GM21576 (cell line): Measurements from ENCODE around the gene CDH13.

ENCODE experiments used
- ATAC-seq: cut with Tn5 transposase; IDR thresholded peaks from one replicate; pipeline ENCODE4 v1.9.1; 2021; ENCODE audit warnings: mild to moderate bottlenecking, moderate library complexity; ENCODE audit not compliant: unreplicated experiment

Gene CDH13

DNA sequence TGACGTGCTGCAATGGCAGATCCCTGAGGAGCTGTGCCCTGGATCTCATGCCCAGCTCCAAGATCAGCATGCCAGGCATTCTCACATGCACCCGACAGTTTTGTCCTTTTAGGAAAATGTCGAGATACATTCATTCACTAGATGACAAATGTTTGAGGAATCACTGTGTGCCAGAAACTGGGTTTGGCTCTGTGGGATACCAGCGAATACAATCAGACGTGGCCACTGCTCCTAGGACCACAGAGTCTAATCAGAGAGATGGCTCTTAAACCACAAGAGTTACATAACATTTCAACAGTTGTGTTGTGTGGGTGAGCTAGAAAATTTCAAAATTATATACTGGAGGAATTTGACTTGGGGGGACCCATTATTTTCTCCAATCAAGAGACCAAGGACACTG is 579.7 kb downstream of the CDH13 start:
- no peak for ATAC-seq

DNA sequence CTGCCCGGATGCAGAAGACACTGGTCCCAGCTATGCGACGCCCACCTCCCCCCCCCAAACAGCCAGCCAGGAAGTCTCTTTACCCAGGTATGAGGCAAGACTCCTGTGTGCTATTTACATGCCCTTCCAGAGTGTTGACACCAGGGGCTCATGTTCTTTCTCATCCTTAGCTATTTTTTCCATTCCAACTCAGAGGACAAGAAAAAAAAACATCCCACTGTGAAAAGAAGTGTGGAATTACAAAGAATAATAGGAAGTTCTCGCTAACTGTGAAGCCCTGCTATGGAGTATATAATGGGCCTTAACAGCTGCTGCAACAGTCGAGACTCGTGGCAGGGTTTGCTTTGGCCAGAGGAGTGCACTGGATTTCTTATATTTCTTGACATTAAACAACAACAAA is 584.9 kb downstream of the CDH13 start:
- ATAC-seq: no peak

DNA sequence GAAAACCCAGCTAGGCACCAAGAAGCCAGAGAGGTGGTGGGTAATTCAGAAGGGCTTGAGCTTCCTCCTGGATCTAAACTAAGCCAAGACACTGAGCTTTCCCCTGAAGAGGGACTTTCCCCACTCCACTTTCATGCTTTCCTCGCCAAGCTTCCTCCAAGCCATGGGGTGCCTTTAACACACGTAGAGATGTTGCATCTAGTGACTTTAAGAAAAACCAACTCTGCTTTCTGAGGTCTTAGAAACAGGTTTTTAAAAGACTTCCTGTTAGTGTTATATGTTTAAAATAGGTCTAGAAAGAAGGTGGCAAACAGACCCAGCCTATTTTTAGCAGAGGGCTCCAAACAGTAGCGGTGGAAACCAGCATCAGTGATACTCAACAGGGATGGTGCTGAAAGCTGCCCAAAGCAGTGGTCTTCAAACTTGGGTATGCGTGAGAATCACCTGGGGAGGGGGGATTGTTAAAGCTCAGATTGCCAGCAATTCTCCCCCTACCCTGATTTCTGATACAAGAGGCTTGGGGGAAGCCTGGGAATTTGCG is 585.6 kb downstream of the CDH13 start:
- no peak for ATAC-seq

DNA sequence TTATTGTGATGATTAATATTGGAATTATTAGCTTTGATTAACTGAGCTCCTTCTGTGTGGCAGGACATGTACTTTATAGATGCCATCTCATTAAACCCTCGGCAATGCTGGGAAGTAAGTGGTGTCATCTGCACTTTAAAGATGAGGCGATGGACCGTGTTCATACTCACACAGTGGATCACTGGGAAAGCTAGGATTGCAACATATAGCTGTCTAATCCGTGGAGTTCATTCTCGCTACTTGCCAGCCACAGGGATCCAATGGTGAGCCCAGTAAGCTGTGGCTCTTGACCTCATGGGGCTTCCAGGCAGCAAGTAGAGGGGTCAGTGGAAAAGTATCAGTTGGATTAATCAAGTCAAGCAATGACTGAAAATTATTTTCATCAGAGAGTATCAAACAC is 587.9 kb downstream of the CDH13 start:
- no peak for ATAC-seq

DNA sequence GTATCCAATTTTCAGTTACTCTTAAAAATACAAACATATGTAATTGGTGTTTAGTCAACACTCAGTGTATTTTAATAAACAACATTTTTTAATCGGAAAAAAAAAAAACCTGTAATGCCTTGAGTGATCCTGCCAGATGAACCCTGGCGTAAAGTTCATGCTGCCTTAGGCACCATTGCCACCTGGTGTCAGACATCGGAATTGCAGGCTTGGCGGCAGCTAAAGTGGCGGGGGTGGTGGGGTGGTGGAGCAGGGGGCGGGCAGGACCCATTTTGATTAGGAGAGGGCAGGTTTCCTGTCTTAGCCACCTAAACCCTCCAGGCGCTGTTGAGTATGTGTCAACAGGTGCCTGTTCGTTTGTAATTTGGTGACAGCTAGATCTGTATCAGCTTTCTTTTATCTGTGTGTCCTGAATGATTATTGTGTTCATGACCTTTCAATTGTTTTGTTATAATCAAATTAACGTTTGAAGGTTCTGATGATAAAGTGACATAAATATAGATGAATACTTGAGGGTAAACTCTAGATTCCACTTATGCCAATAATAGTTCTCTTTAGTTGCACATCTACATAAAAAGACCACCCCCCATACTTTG is 588.7 kb downstream of the CDH13 start:
- ATAC-seq: no peak

DNA sequence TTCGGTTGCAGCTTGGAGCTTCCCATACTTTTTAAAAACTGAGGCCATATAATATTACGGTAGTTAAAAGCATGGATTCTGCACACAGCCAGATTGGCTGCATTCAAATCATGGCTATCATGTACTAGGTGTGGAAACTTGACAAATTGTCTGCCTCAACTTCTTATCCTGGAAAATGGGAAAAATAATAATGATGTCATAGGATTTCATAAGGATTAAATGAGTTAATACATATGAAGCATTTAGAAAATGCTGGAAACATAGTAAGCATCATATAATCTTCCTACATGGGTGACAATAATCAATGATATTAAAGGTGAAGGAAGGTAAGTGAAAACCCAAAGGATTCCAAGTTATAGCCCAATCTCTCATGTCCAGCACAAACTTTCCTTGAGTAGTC is 592.5 kb downstream of the CDH13 start:
- no peak for ATAC-seq

DNA sequence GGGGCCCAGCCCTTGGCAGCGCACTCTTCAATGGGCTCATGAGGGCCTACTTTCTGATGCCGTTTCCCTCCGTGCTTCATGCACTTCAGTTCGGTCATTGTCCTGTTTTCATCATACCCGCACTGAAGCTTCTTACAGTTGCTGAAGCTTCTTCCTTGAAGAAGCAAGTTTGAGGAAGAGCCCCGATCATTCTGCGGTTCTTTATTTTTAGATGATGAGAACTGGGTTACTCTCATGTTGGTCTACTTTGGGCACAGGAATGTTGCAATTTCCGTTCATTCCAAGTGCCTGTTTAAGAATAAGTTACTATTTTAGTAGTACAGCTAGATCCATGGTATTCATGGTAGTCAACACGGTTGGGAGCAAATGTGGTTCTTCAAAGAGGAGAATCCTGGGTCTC is 593.3 kb downstream of the CDH13 start:
- no peak for ATAC-seq

DNA sequence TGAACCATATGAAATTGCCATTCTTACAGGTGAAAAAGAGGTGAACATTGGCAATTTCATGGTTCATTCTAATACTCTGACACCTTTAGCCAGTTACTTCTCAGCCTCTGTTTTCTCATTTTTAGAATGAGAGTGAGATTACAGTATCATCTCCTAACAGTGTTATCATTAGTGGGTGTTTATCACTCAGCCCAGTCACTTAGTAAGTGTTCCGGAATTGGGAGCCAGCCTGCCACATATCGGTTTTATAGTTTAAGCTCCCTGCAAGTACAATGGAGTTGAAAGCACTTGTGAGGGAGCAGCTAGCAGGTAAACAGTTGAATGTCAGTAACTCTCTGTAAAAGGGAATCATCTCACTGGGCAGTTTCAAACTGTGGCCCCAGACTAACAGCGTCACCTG is 597.9 kb downstream of the CDH13 start:
- no peak for ATAC-seq

DNA sequence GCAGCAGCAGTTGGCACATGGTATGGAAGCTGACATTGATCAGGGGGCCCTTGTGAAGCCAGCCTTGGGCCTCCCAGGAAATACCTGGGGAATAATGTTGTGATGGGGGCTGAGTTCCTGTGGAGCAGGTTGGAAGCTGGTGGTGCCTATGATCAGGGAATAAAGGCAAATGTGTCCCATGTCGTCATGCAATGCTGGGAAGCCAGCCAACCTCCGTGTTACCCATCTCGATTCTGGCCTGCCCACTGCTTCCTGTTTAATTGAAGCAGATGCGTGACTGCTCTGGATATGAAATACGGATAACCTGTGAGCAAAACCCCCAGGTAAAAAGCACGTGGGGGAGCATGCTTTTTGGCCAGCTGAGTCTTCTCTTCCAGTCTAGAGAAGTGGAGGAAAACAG is 600.6 kb downstream of the CDH13 start:
- ATAC-seq: no peak

DNA sequence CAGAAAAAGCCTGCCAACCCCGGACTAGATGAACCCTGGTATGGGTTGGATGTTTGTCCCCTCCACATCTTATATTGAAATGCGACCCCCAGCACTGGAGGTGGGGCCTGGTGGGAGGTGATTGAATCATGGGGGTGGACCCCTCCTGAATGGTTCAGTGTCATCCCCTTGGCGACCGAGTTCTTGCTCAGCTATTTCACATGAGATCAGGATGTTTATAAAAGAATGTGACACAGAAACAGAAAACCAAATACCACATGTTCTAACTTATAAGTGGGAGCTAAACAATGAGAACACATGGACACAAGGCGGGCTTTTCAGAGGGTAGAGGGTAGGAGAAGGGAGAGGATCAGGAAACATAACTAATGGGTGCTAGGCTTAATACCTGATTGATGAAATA is 605.0 kb downstream of the CDH13 start:
- no peak for ATAC-seq

DNA sequence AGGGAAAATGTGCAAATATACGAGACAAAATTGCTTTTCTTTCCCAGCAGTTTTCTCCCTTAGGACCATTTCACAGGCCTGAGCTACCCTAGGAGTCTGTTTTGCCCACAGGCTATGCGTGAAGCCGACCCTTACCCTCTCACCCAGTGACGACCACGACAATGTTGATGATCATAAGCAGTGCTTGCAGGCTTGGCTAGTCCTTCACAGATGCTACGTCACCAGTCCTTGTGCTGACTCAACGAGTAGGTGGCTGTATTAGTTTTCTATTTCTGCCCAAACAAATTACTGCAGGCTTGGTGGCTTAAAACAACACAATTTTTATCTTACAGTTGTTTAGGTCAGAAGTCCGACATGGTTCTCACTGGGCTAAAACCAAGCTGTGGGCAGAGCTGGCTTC is 606.4 kb downstream of the CDH13 start:
- ATAC-seq: no peak

DNA sequence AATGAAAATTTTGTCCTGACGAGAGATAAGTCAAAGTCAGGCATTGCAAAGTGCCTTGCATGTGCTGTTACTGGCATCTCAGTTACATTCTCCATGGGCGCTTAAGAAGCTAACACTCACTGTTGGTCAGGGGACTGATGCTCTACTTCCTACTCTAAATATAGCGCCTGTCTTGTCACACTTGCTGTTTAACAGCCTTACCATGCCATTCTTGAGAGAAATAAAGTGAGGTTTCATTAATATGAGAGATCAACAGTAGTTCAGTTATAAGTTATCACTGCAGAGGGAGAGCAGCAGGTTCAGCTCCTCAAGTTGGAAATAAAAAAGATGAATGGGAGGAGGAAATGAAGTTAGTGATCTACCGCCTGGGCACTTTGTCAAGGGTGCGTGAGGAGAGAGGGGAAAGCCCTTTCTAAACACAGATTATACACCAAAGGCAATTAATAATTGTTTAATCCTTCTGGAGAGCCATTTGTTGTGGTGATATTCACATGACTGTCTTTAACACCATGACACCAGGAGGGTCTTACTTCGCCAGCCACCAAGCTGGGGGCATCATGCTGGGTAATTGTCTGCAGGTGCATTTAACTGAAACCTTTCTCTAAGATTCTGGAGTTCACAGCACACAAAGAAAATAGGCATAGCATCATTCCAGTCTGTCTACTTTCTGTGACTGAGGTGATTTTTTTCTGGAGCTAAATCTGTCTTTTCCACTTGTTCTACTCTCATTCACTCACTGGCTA is 612.4 kb downstream of the CDH13 start:
- ATAC-seq: no peak

DNA sequence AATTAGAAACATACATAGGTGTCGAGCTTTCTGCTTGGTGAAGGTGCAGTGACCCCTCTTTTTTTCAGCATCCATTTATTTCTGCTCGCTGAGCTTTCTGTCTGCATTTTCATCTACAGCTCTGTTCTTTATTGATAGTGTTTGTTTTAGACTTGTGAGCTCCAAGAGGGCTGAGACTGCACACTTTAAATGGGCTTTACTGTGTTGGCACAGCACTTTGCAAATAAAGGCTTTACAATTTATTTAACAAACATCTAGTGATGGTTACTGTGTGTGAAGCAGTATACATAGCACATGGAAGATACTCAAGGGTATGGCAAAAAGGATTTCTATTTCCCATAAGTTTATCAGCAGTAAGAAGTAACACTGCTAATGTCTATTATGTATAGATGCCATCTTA is 617.3 kb downstream of the CDH13 start:
- ATAC-seq: no peak

DNA sequence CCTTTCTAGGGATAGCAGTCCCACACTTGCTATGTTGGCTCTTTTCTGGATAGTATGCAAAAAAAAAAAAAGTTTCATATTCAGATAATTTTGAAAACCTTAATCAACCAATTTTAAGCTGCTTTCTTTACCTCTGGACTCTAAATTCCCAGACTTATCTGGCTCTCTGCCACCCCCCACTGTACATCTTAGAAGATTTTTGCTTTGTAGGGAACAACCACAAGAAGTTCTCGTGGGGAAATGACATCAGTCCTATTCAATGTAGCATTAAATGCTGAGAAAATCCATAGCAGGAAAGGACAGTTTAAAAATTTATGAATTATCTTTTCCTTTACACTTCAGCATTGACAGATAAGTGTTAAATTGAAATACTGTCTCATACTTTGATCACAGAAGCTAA is 618.3 kb downstream of the CDH13 start:
- no peak for ATAC-seq

DNA sequence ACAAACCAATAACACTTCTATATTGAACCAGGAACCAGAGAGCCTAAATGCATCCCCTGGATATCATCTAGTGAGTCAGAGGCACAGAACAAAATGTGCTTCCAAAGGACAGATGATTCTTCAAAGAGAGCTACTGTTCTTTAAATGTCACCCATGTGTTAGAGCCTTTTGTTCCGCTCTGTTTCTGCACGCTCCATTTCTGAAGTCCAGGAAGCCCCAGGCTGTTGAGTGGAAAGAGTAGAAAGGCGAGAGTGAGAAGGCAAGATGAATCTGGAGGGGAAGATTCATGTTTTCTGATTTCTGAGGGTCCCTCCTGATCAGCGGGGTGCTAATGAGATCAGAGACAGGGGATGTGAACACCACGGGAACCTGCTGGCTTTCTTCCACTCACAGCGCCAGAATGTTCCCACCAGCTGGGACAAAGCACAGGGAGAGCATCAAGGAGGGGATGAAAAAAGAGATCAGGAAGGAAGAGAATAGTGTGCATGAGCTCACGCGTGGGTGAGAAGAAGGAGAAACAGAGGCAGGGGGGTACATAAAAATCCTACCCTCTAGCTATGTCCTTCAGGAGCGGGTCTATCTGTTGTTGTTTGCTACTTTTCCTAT is 621.1 kb downstream of the CDH13 start:
- no peak for ATAC-seq

DNA sequence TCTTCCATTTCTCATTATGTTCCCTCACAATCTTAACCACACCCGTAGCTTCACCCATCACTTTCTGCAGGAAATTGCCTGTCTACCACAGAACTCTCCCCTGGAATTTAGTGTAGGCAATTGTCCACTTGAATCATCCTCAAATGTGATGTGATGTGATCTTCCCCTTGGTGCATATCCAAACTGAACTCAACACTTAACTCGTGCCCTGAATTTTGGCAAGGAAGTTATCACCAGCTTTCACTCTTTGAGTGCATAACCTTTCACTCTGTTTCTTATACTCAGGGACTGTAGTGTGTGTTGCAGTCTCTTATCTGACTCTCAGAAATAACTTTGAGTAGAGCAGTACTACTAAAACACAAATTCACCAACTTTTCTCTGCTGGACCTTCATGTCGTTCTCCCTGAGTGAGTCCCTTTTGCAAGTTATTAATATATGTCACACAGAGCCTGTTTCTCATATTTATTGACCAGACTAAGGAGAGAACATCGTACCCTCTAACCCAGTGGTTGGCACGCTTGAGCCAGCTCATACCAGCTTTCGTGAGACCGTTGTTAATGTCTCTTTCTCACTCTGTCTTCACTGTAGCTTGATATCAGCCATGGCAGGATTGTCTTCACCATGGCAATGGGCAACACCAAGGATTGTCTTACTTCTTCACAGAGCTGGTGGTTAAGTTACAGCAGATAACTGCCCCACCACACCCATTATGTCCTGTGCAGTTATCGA is 622.1 kb downstream of the CDH13 start:
- ATAC-seq: no peak

DNA sequence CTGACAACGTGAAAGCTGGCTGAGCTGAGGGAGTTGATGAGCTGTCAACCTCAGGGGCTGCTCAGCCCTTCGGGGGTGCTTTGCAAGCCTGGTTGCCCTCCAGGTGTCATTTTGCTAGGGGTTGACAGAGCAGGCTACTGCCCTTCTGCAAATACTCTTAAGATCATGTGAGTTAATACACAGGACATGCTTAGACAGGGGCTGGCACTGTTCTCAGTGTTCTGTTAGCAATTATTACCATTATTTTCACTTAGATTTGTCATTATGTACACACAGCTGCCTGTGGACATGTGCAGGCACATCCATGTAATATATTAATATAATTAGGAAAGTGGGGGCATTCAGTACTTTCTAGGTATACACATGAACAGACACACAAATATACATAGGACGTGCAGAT is 626.8 kb downstream of the CDH13 start:
- no peak for ATAC-seq

DNA sequence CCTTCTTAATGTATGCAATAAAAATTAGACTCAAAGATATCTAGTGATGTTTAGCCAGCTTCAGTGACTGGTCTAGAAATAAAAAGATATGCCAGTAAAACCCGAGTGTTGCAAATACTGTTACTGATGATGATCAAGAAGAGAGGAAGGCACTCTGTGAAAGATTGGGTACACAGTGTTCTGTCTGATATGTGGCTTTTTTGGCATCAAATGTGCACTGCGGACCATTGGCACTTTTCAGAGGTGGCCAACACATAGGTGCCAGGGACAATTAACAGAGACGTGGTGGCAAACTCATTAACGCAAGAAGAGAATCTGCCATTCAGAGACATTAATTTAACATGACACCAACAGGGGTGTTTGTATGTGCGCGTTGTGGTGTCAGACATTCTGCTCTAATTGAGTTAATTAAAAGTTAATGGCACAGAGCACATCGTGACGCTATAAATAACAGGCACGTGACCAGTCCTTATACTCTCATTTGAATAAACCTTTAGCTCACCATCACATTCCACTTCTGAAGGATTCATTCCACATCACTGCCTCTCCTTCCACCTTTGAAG is 631.7 kb downstream of the CDH13 start:
- no peak for ATAC-seq

DNA sequence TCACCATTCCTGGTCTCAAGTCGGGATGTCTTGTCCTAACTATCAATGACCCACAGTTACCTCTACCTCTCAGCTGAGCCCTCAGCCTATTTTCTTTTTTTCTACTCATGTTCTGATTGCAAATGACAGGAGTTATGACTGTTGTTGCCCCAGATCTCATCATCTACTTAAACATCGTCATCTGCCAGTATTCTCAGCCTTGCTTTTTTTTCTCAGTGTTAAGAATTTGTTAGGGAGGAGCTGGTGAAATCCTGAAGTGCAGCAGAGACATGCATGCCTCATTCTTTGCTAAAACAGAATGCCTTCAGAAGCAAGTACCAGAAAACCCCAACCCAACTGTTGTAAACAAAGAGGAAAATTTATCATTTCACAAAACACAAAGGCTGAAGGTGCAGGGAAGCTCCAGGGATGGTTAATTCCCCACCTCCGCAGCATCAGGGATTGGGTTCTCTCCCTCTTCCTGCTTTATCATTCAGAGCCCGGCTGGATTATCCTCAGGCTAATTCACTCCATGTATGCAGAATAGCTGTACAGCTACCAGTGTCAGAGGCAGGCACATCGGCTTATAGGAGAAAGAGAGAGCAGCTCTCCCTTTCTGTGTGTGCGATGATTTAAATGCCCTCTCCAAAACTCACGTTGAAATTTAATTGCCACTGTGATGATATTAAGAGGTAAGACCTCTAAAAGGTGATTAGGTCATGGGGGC is 640.2 kb downstream of the CDH13 start:
- no peak for ATAC-seq

DNA sequence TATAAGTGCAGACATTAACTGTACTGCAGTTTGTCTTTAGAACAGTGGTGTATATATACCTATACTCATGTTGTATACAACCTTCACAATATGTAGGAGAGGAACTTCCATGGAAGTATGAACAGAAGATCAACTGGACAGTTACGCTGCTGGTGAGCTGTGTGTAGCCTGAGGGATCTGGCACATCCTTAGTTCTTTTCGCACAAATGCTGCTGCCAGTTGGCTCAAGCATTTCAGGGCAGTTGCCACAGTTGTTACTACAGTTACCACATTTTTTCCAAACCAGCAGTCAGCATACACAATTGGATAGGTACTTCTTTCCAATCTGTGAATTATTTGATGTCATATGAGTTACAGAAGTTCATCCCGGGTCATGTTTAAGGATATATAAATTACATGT is 641.4 kb downstream of the CDH13 start:
- ATAC-seq: no peak

DNA sequence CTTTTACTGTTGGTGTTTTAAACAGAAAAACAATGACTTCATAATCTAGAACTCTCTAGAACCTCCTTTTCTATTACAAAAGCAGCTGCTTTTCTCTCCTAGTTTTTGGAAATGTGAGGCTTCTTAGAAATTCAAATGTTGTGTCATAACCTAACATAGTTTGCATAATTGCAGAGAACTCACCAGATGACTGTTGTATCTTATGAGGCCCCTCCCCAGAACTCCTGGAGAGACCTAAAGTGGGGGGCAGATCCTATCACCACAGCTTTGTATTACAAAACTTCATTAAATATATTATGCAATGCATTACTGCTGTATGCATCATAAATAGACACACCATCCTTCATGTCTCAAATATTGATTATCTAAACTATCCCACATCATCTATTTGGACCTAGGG is 642.3 kb downstream of the CDH13 start:
- no peak for ATAC-seq
